HG02885 (cell line): ENCODE results near the gene GLIS1.

ENCODE experiments used
- ATAC-seq: cut with Tn5 transposase; IDR thresholded peaks from one replicate; pipeline ENCODE4 v1.9.1; 2021; ENCODE audit warnings: mild to moderate bottlenecking; ENCODE audit not compliant: unreplicated experiment, poor library complexity

The GLIS1 gene

DNA sequence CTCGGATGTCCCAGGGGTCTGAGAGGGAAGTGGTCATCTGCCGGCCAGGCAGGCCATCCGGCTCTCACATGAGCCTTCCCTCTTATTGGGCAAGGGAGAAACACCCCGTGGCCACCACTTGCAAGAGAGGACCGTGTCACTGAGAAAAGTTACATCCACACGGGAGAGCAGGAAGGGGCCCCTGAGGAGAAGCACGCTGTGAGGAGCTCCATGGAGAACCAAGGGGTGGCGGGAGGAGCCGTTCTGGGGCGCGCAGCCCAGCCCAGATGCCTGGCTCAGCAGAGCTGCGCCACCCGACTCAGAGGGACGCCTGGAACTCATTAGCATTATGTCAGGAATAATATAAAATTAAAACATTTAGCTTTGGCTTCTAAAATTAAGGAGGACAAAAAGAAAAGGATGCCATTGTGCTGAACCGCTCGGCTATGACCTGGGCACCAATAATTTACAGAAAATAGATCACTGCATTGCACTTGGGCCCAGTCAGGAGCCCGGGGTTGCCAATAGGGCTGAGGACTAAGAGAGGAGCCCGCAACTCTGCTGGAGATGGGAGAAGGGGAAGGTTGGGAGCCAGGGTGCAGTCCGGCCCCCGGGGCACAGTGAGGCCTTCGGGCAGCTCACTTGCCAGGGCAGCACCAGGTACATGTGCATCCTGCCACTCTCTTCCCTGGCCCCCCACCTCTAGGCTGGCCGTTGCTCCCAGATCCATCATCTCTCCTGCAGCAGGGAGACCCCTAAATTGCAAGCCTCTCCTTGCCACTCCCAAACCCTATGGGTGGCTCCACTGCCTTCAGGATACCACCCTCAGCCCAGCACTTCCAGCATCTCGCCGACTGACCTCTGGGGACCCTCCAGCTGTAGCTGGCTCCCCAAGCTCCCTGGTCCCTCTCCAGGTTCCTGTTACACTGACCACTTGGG lies 194.9 kb downstream of the GLIS1 start:
- no peak for ATAC-seq

DNA sequence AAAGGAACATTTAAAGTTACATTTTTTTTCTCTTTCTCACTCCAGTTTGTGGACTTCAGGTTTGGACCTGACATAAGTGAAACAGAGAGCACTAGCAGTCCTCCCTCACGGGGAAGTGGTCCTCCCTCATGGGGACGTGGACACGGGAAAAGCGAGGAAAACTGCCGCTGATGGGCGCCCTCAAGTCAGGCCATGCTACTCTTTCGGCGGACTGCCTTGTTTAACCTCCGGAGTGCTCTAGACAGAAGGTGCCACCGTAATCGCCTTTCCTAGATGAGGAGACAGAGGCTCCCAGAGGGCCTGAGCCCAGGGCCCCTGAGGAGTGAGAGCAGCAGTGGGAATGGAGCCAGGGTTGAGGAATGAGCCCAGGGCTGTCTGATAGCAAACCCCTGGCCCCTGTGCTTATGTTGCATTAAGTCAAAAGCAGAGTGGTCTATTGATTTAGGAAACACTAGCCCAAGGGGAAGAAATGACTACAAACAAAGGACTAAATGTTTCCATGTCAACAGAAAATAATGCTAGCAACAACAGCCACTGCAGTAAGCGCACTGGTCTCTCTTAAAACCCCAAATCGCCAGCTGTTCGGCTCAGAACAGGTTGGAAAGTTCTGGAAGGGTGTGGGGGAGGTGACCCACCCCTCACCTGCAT lies 195.7 kb downstream of the GLIS1 start:
- no peak for ATAC-seq

DNA sequence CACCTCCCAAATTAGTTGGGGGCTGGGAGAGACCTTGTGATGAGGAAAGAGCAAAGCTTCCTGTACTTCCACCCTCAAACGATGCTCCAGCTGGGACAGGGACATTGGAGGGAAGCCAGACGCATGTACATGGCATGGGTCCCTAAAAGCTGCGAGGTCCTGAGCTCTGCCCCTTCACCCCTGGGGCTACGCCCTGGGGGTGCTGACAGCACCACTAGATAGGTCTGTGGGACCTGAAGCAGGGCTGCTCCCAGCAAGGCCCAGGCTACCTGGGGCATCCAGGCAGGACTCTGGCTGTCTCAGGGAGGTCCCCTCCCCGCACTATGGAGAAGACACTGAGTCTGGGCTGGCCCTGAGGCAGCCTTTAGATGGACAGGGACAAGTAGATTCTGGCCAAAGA lies 196.4 kb downstream of the GLIS1 start:
- no peak for ATAC-seq

DNA sequence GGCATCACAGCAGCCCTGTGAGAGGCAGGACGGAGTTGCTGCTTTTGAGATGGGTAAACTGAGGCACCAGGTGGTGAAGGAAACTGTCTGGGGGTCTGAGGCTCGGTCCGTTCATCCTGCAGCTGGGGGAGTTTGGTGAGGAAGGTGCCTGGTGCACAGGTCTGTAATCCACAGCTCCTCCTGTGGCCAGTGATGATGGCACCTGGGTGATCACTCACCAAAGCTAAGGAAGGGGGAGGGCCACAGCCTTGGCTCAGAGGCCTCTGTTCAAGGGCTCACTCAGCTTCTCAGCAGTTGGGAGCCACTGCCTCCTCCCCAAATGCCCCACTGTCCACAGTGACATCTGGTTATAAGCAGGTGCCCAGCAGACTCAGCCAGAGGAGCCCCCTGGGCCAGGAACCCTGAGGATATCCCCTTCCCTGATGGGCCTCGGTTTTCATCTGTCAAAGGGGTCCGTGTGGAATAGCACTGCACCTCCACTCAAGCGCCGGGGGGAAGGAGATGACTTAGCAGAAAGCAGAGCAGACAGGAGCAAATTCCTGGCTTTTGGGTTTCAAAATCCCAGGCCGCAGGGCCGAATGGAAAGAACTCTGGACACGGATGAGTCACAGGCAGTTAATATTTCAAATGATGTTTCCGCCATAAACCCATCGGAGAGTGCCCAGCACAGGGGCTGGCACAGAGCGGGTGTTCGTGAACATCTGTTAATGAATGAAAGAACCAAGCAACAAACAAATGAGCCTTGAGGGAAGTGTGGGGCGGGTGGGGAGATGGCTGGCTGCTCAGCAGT lies 197.0 kb downstream of the GLIS1 start:
- no peak for ATAC-seq

DNA sequence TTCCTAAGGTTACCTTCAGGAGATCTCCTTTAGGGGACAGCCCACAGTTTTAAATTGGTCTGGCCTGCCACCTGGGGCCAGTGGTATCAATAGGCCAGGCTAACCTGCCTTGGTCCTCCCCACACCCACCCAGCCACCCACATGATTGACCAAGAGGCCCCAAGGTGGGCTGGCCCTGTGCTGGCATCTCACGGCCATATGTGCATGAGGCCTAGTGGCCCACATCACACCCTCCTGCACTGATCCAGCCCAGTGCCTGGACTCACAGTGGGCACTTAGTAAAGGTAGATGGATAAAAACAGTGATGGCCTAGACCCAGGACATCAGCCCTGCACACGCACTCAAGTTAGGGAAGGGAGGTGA lies 197.7 kb downstream of the GLIS1 start:
- no peak for ATAC-seq

DNA sequence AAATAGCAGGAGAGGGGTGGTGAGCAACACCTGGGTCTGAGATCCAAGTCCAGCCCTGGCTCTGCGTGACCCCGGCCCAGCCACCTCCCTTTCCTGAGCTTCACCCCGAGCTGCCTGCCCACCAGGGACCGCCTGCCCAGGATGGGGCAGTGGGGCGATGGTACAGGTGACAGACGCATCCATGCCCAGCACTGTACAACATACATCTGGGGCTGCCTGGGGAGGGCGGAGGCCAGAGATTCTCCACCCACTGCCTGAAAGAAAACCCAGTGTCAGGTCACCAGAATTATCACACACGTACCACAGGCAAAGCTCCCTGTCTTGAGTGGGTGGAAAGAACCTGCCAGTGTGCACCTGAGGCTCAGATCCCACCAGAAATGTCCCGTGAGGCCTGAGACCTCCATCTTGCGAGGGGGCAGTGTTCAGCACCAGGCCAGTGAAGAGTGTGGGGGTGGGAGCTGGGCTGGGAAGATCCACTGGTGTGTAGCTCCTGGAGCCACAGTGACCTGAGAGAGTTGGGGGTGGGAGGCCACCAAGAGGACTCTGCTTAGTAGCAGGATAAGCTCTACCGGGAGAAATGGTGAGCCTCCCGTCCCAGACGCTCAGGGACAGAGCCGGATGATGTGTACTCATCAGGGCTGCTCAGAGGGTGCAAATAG lies 198.2 kb downstream of the GLIS1 start:
- no peak for ATAC-seq

DNA sequence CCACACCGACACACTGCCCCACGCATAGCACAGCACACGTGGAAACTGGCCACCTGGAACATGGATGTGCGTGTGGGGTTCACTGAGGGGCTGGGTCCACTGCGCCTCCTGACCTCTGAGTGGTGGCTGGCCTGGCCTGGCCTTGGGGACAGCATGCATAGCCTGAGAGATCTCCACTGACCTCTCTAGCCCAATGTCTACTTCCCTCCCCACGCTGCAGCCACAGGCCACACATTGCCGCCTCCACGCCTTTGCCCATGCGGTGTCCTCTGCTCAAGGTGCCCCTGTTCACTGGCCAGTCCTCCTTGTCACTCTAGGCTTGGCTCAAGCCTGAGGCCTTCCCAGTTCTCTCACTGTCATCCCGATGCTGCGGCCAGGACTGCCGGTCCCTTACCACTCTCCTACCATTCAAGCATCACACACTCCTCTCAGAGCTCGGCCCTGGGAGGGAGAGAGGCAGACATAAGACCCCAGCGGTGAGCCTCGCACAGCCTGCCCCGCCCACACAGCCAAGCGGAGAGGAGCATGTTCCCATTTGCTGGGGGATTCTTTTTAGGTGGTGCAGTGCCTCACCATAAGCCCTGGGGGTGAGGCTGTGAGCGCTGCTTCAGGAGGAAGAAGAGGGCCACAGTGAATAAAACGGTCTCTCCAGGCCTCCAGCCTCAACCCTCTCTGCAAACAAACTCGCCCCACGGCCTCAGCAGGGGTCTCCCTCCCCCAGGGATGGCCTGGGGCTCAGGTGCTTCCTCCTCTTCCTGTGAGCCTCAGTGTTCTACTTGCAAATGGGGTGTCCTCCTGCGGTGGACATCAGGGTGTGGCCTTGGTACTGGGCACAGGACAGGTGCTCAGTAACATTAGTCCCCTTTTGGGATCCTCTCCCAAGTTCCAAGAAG lies 199.0 kb downstream of the GLIS1 start:
- ATAC-seq, result no peak

DNA sequence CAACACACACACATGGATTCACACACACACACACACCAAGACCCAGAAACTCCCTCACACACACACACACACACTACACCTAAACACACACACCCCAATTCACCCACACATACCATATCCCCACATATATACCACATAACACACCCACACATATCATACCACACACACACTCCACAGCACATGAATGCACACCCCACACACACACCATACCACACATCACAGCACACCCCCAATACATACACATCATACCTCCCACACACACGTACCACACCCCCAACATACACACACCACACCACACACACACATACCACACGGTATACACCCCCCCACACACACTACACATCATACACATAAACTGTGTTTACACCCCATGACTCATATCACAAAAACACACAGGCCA lies 199.7 kb downstream of the GLIS1 start:
- ATAC-seq, result no peak

DNA sequence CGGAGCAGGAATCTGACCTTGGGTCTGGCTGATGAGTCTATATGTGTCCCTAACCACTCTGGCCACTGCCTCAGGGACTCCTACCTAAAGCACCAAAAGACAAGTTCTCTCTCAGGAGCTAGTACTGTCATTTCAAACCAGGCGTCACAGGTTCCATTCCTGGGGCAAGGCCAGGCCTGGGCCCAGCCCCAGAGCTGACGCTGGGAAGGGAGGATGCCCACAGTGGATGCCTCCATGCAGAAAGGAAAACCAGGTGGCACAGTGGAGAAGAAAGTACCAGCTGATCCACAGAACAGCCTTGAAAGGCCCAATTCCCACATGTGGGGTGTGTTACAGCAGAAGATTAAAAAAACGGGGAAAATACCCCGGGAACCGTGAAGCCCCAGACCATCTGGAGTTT lies 202.4 kb downstream of the GLIS1 start:
- ATAC-seq, result no peak

DNA sequence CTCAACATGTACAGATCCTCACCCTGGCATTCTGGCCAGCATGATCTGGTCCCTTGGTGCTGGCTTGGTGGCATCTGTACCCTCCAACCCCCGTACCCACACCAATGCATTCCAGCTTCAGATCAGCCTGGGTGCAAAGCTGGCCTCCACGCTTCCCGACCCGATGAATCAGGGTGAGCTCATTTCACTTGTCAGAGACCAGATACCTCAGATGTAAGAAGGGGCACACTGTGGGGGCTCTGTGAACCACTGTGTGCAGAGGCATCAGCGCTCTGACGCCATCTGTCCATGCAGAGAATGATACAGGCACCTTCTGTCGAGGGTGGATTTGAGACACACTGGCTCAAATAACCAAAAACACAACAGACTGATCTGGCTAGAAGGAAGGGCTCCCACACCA lies 203.1 kb downstream of the GLIS1 start:
- ATAC-seq, result no peak

DNA sequence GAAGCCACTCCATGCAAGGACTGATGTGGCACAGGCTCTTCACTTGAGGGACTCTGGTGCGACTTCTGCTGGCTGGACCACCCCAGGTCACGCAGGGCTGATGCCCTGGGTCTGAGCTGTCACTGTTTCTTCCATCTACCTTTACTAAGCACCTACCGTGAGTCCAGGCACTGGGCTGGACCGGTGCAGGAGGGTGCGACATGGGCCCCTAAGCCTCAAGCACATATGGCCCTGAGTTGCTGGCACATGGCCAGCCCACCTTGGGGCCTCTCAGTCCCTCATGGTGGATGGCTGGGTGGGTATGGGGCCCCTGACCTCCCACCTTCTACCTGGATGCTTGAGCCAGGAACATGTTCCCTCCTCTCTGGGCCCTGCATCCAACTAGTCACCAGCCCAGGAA lies 203.7 kb downstream of the GLIS1 start:
- no peak for ATAC-seq

DNA sequence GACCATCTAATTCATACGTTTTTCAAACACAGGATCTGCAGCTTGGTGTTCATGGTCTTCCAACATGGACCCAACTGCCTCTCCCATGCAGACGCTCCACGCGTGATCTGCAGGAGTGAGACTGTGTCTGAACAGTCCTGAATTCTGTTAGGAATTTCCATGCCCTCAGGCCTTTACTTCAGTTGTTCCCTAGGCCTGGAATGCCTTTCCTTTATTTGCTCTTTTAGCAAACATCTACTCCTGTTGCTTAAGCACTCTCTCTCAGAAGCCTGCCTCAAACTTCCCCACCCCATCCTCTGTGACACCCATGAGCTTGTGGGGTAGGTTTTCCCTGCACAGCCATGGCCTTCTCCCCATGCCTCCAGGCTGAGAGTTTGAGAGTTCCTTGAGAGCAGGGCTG lies 206.1 kb downstream of the GLIS1 start:
- ATAC-seq, result no peak

DNA sequence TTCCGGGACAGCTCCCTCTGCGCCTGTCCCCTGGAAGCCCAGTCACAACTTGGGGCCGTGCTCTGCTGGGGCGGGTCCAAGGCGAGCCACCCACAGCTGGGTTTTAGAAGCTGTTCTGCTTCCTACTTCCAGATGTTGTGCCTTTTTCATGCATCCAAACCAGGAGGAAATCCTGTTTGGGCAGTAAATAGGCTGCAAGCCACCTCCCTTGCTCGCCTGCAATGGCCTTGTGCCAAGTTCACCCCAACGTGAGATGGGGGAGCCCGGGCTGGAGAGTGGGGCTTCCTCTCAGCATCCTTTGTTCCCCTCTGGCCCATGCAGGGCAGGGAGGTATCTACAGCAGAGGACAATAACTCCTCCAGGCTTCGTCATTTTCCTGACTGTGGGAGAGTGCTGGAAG lies 206.6 kb downstream of the GLIS1 start:
- no peak for ATAC-seq

DNA sequence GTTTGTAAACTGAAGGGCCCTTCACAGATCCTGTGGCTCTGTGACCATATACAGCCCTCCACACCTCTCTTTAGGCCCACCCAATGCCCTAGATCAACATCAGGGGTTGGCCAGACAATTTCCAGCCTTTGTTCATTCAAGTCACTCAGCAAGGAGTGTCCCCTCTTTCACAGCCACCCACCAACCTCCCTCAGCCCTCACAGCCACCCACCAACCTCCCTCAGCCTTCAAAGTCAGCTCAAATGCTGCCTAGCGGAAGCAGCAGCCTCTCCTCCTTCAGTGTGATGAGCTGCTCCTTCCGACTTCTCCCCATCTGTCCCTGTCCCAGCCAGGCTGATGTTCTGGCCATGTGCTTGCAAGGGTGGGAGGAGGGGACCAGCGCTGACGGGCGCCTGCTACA lies 208.4 kb downstream of the GLIS1 start:
- ATAC-seq, result no peak

DNA sequence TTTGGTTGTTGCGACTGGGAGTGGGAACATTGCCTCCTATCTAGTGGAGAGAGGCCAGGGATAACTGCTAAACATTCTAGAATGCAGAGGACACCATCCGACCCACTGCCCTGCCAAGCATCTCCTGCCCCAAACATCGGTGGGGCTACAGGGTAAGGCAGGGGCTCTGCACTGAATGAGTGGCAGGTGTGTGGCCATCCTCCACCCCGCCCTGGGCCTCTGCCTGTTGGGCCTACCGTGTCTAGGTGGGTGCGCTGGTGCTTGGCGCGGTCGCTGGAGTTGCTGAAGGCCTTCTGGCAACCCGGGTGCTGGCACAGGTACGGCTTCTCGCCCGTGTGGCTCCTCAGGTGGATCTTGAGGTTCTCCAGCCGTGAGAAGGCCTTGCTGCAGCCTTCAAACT lies 209.4 kb downstream of the GLIS1 start:
- ATAC-seq, result no peak

DNA sequence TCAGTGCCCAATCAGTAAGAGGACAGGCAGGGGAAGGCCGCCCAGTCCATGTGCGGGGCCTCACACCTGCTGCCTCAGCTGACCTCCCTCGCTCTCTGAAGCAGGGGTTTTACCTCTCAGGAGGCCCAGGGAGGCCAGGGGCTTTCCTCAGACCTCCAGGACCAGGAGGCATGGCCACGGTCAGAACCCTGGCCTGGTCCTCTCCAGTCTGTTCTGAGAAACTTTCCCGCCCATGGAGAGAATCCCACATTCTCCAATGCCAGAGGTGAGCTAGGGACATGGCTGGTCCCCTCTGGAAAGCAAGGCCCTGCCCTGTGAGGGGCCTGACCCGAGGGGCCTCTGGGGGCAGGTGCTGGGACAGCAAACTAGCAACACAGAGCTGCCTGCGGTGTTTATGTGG lies 211.6 kb downstream of the GLIS1 start:
- ATAC-seq, result no peak

DNA sequence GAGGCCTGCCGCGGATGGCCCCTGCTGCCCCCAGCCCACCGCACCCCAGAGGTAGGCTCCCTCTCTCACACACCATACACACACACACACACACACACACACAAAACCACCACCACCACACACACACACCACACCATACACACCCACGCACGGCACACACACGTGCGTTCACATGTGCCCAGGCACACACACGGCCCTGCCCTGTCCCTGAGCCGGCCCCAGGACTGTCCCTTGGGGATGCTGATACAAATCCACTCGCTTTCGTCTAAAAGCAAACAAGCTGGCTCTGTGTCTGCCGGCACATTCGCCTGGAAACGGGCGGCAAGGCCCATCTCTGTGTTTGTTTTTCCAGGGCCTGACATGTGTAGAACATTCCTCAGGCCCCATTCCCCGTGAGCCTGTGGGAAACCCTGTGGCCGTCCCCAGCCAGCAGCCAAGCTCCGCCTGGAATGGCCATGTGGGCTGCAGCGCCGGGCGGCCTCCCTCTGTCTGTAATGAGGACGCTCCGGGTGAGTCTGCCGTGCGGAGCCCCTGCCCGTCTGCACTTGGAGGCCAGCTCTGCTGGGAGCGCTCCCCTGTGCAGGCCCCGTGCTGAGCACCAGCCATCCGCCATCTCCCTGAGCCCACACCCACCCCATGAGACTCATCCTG lies 212.4 kb downstream of the GLIS1 start:
- no peak for ATAC-seq

DNA sequence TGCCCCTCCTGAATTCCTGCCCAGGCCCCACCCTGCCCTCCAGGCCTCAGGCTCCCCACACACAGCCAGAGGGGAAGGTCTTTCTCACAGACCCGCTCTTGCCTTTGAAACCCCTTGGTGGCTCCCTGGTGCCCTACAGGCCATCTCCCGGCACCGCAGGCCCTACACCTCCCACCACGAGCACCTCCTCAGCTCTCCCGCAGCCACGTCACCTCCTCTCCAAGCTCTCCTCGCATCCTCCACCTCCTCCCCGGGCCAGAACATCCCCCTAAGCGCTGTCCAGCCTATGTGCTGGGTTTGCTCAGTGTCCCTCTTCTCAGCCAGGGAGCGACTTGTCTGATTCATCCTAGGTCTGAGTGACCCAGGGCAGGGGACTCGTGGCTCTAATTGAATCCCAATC lies 213.4 kb downstream of the GLIS1 start:
- no peak for ATAC-seq
